ENCODE measurements around the gene METTL21C. TPM values are rescaled to one million over a fixed set of nuclear protein-coding genes. Genes with fewer than 3 reads are reported as not detected.

Gene METTL21C
- total RNA-seq, 4 donors from 2014 or later, result not detected

- no peak overlapping the region for H3K4me3 ChIP-seq
- TF ChIP-seq, protein P1, sequence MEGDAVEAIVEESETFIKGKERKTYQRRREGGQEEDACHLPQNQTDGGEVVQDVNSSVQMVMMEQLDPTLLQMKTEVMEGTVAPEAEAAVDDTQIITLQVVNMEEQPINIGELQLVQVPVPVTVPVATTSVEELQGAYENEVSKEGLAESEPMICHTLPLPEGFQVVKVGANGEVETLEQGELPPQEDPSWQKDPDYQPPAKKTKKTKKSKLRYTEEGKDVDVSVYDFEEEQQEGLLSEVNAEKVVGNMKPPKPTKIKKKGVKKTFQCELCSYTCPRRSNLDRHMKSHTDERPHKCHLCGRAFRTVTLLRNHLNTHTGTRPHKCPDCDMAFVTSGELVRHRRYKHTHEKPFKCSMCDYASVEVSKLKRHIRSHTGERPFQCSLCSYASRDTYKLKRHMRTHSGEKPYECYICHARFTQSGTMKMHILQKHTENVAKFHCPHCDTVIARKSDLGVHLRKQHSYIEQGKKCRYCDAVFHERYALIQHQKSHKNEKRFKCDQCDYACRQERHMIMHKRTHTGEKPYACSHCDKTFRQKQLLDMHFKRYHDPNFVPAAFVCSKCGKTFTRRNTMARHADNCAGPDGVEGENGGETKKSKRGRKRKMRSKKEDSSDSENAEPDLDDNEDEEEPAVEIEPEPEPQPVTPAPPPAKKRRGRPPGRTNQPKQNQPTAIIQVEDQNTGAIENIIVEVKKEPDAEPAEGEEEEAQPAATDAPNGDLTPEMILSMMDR (IDR thresholded peaks at IDR 0.05), result no peak
- peaks cover 0 to 9% (median 0%) of the 10 kb centered on the region in 3 donors for H3K36me3 ChIP-seq
- H3K4me1 ChIP-seq, result peaks cover 0 to 3% (median 0%) of the 10 kb centered on the region in 4 donors
- DNase-seq, result no peak
- no peak overlapping the region for H3K27ac ChIP-seq
- H3K9me3 ChIP-seq, result no peaks in the 10 kb centered on the region
- H3K27me3 ChIP-seq, result no peaks in the 10 kb centered on the region
These were observed 12.1 kb downstream of the METTL21C start for GRCh38 chr13:102682727-102683126.

GRCh38 chr13:102682211-102682610, 12.6 kb downstream of the METTL21C start:
- H3K27ac ChIP-seq, result no peak overlapping the region
- H3K9me3 ChIP-seq, result no peaks in the 10 kb centered on the region
- TF ChIP-seq POLR2A (IDR thresholded peaks at IDR 0.05), result no peak
- TF ChIP-seq, protein P1 (IDR thresholded peaks at IDR 0.05), result no peak
- no peak for DNase-seq
- no peaks in the 10 kb centered on the region for H3K27me3 ChIP-seq
- peaks cover 0 to 14% (median 0%) of the 10 kb centered on the region in 3 donors for H3K36me3 ChIP-seq
- H3K4me1 ChIP-seq, result peaks cover 0 to 3% (median 0%) of the 10 kb centered on the region in 4 donors
- no peak overlapping the region for H3K4me3 ChIP-seq

- H3K9me3 ChIP-seq, result no peaks in the 10 kb centered on the region
- no peak overlapping the region for H3K27ac ChIP-seq
- peaks cover 0 to 24% (median 0%) of the 10 kb centered on the region in 3 donors for H3K36me3 ChIP-seq
- H3K27me3 ChIP-seq, result no peaks in the 10 kb centered on the region
- no peak overlapping the region for H3K4me3 ChIP-seq
- DNase-seq, result no peak
- H3K4me1 ChIP-seq, result peaks cover 0 to 3% (median 0%) of the 10 kb centered on the region in 4 donors
- TF ChIP-seq, protein P1 (IDR thresholded peaks at IDR 0.05), result no peak
- TF ChIP-seq POLR2A (IDR thresholded peaks at IDR 0.05), result no peak
These were observed 13.8 kb downstream of the METTL21C start for GRCh38 chr13:102680842-102681740.

DNA sequence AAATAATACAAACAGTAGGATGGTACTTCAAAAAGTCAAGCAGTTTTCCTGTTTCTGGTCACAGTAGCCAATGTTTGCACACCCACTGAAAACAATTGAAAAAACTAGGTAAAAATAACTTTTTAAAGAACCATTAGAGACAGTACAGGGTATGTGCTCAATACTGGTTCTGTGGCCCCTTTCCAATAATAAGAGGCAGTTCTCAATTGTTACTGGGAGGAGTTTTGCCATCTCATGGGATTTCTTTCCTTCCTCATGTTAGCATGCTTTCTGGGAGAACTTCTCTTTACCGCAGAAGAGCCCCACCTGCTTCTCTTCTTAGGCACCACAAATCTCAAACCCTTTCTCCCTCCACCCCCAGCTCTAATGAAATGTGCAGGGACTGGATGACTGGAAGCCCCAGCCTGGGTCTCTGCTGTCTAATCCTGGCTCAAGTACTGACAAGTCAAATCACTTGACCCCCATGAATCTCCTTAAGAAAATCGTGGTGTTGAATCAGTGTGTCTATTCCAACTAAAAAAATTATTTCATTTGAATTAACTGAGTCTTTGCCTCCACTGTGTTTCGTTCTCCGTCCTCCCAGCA, 14.6 kb downstream of the METTL21C start:
- TF ChIP-seq, protein P1 (IDR thresholded peaks at IDR 0.05), result no peak
- no peaks in the 10 kb centered on the region for H3K4me1 ChIP-seq
- no peak overlapping the region for H3K4me3 ChIP-seq
- no peak for DNase-seq
- no peaks in the 10 kb centered on the region for H3K27me3 ChIP-seq
- no peaks in the 10 kb centered on the region for H3K9me3 ChIP-seq
- H3K36me3 ChIP-seq, result peaks cover 0 to 30% (median 0%) of the 10 kb centered on the region in 3 donors
- H3K27ac ChIP-seq, result no peak overlapping the region

DNA sequence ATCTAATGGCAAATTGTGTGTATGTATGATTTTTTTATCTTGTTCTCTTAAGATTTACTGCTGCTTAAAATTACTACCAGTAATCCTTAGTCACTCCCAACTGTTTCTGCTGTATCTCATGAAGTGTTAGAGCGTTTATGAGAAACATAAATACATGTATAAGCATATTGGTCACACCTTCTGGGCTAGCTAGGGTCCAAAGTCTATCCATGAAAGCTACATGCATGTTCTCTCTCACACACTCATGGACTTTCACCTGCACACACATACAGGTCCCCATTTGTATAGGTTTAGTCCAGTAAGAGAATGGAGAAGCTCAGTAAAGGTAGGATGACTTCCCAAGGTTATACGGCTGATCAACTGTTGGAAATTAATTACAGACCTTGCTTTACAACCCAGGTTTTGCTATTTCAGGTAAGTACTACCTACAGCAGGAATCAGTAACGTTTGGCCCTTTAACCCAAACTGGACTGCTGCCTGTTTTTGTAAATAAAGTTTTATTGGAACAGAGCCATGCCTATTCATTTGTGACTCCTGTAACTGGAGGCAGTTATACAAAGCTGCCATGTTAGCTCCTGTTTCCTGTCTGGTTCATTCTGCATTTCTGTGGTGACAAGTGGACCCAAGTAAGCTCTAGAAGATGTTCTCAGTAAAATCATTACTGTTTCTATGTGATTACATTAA, 15.3 kb downstream of the METTL21C start:
- H3K4me1 ChIP-seq, result no peaks in the 10 kb centered on the region
- peaks cover 0 to 36% (median 0%) of the 10 kb centered on the region in 3 donors for H3K36me3 ChIP-seq
- H3K4me3 ChIP-seq, result no peak overlapping the region
- no peaks in the 10 kb centered on the region for H3K27me3 ChIP-seq
- H3K27ac ChIP-seq, result no peak overlapping the region
- H3K9me3 ChIP-seq, result no peaks in the 10 kb centered on the region
- DNase-seq, result no peak
- TF ChIP-seq, protein P1 (IDR thresholded peaks at IDR 0.05), result no peak
- TF ChIP-seq POLR2A (IDR thresholded peaks at IDR 0.05), result no peak
